Measurements from ENCODE around the gene CCDC137. TPM values are rescaled to one million over a fixed set of nuclear protein-coding genes. Genes with fewer than 3 reads are reported as not detected.

Gene CCDC137
- total RNA-seq, 2 donors from 2014 or later = 13.7 to 41.1 TPM

DNA sequence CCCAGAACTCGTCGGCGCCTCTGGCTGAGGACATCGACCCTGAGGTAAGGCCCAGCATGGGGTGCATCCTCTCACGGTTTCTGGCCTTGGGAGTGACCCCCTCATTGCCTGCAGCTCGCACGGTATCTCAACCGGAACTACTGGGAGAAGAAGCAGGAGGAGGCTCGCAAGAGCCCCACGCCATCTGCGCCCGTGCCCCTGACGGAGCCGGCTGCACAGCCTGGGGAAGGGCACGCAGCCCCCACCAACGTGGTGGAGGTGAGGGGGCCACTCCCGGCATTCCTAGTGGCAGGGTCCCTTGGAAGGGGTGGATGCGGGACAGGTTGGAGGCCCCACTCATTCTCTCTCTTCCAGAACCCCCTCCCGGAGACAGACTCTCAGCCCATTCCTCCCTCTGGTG is 28.3 kb downstream of the CCDC137 start:
- H3K9me3 ChIP-seq = no peaks in the 10 kb centered on the region
- no peak overlapping the region for H3K27ac ChIP-seq
- intact Hi-C loops (cut with DNase I) = no loop called here
- no peaks in the 10 kb centered on the region for H3K4me1 ChIP-seq
- H3K27me3 ChIP-seq = no peaks in the 10 kb centered on the region
- TF ChIP-seq, protein P1, sequence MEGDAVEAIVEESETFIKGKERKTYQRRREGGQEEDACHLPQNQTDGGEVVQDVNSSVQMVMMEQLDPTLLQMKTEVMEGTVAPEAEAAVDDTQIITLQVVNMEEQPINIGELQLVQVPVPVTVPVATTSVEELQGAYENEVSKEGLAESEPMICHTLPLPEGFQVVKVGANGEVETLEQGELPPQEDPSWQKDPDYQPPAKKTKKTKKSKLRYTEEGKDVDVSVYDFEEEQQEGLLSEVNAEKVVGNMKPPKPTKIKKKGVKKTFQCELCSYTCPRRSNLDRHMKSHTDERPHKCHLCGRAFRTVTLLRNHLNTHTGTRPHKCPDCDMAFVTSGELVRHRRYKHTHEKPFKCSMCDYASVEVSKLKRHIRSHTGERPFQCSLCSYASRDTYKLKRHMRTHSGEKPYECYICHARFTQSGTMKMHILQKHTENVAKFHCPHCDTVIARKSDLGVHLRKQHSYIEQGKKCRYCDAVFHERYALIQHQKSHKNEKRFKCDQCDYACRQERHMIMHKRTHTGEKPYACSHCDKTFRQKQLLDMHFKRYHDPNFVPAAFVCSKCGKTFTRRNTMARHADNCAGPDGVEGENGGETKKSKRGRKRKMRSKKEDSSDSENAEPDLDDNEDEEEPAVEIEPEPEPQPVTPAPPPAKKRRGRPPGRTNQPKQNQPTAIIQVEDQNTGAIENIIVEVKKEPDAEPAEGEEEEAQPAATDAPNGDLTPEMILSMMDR (IDR thresholded peaks at IDR 0.05) = no peak
- no peak overlapping the region for H3K9ac ChIP-seq (ENCODE audit: low read depth in 2 of 2, low read length in 2 of 2)
- peaks cover 6% of the 10 kb centered on the region for H3K36me3 ChIP-seq
- DNase-seq = no peak
- no peak overlapping the region for H3K4me3 ChIP-seq

GRCh38 chr17:81695211-81695610 is 28.7 kb downstream of the CCDC137 start:
- no peaks in the 10 kb centered on the region for H3K4me1 ChIP-seq
- H3K4me3 ChIP-seq = no peak overlapping the region
- H3K27me3 ChIP-seq = no peaks in the 10 kb centered on the region
- TF ChIP-seq, protein P1 (IDR thresholded peaks at IDR 0.05) = no peak
- H3K27ac ChIP-seq = no peak overlapping the region
- no peaks in the 10 kb centered on the region for H3K9me3 ChIP-seq
- DNase-seq = no peak
- intact Hi-C loops (cut with DNase I) = no loop called here
- H3K9ac ChIP-seq (ENCODE audit: low read depth in 2 of 2, low read length in 2 of 2) = no peak overlapping the region
- H3K36me3 ChIP-seq = peaks cover 6% of the 10 kb centered on the region

DNA sequence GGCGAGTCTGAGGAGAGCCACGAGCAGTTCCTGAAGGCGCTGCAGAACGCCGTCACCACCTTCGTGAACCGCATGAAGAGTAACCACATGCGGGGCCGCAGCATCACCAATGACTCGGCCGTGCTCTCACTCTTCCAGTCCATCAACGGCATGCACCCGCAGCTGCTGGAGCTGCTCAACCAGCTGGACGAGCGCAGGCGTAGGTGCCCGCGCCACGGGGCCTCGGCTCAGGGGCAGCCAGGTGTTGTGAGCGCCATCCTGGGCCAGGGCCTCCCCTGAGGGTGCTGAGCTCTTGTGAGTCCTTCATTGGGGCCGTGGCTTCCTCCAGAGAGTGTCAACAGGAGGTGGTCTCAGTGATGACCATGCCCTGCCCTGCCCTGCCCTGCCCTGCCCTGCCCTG is 29.3 kb downstream of the CCDC137 start:
- TF ChIP-seq, protein P1 (IDR thresholded peaks at IDR 0.05) = no peak
- H3K9ac ChIP-seq (ENCODE audit: low read depth in 2 of 2, low read length in 2 of 2) = no peak overlapping the region
- H3K4me1 ChIP-seq = no peaks in the 10 kb centered on the region
- DNase-seq = no peak
- no peak overlapping the region for H3K4me3 ChIP-seq
- no peak overlapping the region for H3K27ac ChIP-seq
- peaks cover 6% of the 10 kb centered on the region for H3K36me3 ChIP-seq
- H3K27me3 ChIP-seq = no peaks in the 10 kb centered on the region
- intact Hi-C loops (cut with DNase I) = no loop called here
- H3K9me3 ChIP-seq = no peaks in the 10 kb centered on the region

DNA sequence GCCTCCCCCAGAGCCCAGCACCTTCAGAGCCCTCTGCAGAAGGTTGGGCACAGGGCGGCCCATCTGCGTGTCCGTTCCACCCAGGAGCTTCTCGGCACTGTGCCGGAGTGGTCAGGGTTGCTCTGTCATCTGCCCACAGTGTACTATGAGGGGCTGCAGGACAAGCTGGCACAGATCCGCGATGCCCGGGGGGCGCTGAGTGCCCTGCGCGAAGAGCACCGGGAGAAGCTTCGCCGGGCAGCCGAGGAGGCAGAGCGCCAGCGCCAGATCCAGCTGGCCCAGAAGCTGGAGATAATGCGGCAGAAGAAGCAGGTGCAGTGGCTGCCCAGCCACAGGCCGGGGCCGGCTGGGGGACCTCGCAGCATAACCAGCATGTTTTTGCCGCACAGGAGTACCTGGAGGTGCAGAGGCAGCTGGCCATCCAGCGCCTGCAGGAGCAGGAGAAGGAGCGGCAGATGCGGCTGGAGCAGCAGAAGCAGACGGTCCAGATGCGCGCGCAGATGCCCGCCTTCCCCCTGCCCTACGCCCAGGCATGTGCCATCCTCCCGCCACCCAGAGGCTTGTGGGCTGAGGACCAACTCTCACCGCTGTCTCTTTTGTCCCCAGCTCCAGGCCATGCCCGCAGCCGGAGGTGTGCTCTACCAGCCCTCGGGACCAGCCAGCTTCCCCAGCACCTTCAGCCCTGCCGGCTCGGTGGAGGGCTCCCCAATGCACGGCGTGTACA is 29.8 kb downstream of the CCDC137 start:
- TF ChIP-seq, protein P1 (IDR thresholded peaks at IDR 0.05) = no peak
- Histone ChIP-seq H3K27me3 (no peaks in the 10 kb centered on the region), H3K9ac (ENCODE audit: low read depth in 2 of 2, low read length in 2 of 2) (no peak overlapping the region), H3K4me1 (peaks cover 3% of the 10 kb centered on the region), H3K36me3 (peaks cover 6% of the 10 kb centered on the region), H3K27ac (no peak overlapping the region), H3K9me3 (no peaks in the 10 kb centered on the region), H3K4me3 (no peak overlapping the region)
- intact Hi-C loops (cut with DNase I) = no loop called here
- no peak for DNase-seq

DNA sequence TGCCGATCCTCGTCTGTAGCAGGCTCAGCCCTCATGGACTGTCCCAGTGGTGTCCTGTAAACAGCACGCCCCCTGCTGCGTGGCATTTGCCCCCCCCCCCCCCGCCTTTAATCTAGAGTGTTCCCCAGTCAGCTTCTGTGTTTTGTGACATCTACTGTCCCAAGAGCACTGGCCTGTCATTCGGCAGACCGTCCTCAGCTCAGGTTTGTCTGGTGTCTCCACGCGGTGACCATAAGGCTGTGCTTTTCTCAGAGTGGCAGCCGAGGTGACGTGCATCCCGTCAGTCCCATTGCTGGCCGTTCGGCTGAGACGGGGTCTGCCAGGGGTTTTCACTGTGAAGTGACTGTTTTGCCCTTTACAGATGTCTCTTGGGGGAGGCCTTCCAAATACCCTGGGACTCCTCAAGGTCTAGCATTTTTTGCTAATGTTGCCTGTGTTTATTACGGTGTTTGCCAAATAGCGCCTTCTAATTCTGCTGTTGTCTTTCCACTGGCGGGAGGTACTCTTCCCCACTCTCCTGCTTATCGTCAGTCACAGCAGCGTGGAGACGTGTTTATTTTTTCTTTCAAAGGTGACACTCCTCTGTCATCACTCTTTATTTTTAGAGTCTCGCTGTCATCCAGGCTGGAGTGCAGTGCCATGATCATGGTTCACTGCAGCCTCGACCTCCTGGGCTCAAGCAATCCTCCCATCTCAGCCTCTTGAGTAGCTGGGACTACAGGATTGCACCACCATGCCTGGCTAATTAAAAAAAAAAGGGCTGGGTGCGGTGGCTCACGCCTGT is 30.9 kb downstream of the CCDC137 start:
- H3K4me3 ChIP-seq = no peak overlapping the region
- no peak for DNase-seq
- H3K36me3 ChIP-seq = peaks cover 6% of the 10 kb centered on the region
- H3K9ac ChIP-seq (ENCODE audit: low read depth in 2 of 2, low read length in 2 of 2) = no peak overlapping the region
- TF ChIP-seq, protein P1 (IDR thresholded peaks at IDR 0.05) = no peak
- H3K27me3 ChIP-seq = no peaks in the 10 kb centered on the region
- no peaks in the 10 kb centered on the region for H3K9me3 ChIP-seq
- H3K4me1 ChIP-seq = peaks cover 11% of the 10 kb centered on the region
- intact Hi-C loops (cut with DNase I) = no loop called here
- H3K27ac ChIP-seq = no peak overlapping the region
